Measurements from ENCODE around the gene SELE. TPM values are rescaled to one million over a fixed set of nuclear protein-coding genes. Genes with fewer than 3 reads are reported as not detected.

The SELE gene
- total and polyA plus RNA-seq, 4 donors: 0.09 to 4.2 (median 3.3) TPM

GRCh38 chr1:169707912-169708604 lies 25.8 kb downstream of the SELE start:
- no peaks in the 10 kb centered on the region for H3K36me3 ChIP-seq (ENCODE audit: control insufficient read depth in 4 of 4, insufficient read depth in 3 of 4, low read depth in 1 of 4, low read length in 3 of 4)
- H3K9me3 ChIP-seq (ENCODE audit: control insufficient read depth in 4 of 4, low read length in 3 of 4): no peaks in the 10 kb centered on the region
- no peak overlapping the region for H3K27ac ChIP-seq (ENCODE audit: low read depth in 1 of 2, low read length in 2 of 2)
- H3K4me1 ChIP-seq (ENCODE audit: control insufficient read depth in 4 of 4, insufficient read depth in 4 of 4, low read length in 3 of 4): peaks cover 0 to 11% (median 8%) of the 10 kb centered on the region in 4 donors
- 80% methylated on average over 9 of the region's 9 CpGs for WGBS
- no peak for TF ChIP-seq GABPA (IDR thresholded peaks at IDR 0.05 in 1 of 2, conservative IDR thresholded peaks at IDR 0.05 in 1 of 2)
- TF ChIP-seq, protein P1, sequence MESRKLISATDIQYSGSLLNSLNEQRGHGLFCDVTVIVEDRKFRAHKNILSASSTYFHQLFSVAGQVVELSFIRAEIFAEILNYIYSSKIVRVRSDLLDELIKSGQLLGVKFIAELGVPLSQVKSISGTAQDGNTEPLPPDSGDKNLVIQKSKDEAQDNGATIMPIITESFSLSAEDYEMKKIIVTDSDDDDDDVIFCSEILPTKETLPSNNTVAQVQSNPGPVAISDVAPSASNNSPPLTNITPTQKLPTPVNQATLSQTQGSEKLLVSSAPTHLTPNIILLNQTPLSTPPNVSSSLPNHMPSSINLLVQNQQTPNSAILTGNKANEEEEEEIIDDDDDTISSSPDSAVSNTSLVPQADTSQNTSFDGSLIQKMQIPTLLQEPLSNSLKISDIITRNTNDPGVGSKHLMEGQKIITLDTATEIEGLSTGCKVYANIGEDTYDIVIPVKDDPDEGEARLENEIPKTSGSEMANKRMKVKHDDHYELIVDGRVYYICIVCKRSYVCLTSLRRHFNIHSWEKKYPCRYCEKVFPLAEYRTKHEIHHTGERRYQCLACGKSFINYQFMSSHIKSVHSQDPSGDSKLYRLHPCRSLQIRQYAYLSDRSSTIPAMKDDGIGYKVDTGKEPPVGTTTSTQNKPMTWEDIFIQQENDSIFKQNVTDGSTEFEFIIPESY (IDR thresholded peaks at IDR 0.05): no peak
- TF ChIP-seq FOXA1 (IDR thresholded peaks at IDR 0.05): no peak
- TF ChIP-seq TAF1 (conservative IDR thresholded peaks at IDR 0.05): no peak
- no peak for TF ChIP-seq FOXA2 (IDR thresholded peaks at IDR 0.05)
- TF ChIP-seq YY1 (IDR thresholded peaks at IDR 0.05): no peak
- no peak for TF ChIP-seq JUND (IDR thresholded peaks at IDR 0.05)
- TF ChIP-seq HNF4A (conservative IDR thresholded peaks at IDR 0.05): no peak
- TF ChIP-seq SP1 (IDR thresholded peaks at IDR 0.05): no peak
- TF ChIP-seq, protein P2, sequence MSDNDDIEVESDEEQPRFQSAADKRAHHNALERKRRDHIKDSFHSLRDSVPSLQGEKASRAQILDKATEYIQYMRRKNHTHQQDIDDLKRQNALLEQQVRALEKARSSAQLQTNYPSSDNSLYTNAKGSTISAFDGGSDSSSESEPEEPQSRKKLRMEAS (IDR thresholded peaks at IDR 0.05): no peak
- no peak for TF ChIP-seq HNF4G (IDR thresholded peaks at IDR 0.05)
- no peak for TF ChIP-seq NR2F2 (IDR thresholded peaks at IDR 0.05)
- no peak for TF ChIP-seq EGR1 (IDR thresholded peaks at IDR 0.05; ENCODE audit: low read depth in 2 of 2)
- TF ChIP-seq CTCF (IDR thresholded peaks at IDR 0.05; ENCODE audit: low read depth, low read length, missing input control): no peak
- TF ChIP-seq, protein P3, sequence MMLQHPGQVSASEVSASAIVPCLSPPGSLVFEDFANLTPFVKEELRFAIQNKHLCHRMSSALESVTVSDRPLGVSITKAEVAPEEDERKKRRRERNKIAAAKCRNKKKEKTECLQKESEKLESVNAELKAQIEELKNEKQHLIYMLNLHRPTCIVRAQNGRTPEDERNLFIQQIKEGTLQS (IDR thresholded peaks at IDR 0.05): no peak
- TF ChIP-seq RXRA (IDR thresholded peaks at IDR 0.05): no peak
- TF ChIP-seq REST (IDR thresholded peaks at IDR 0.05): no peak
- TF ChIP-seq RAD21 (IDR thresholded peaks at IDR 0.05): no peak
- no peak for DNase-seq (ENCODE audit: low spot score)
- H3K27me3 ChIP-seq (ENCODE audit: control insufficient read depth in 4 of 4, insufficient read depth in 4 of 4, low read length in 3 of 4): no peaks in the 10 kb centered on the region
- H3K9ac ChIP-seq (ENCODE audit: low read depth in 1 of 2, low read length in 2 of 2): no peak overlapping the region
- H3K4me3 ChIP-seq (ENCODE audit: low read depth in 1 of 3, low read length in 3 of 3): no peak overlapping the region
